CD4-positive, alpha-beta T cell treated with Interleukin-10 for 1 hour (primary cell): ENCODE results near the gene SELENON.

Experiments used
- DNase-seq: peaks from one replicate; pipeline ENCODE4 v3.0.0-alpha.2; 2020

The SELENON gene

DNA sequence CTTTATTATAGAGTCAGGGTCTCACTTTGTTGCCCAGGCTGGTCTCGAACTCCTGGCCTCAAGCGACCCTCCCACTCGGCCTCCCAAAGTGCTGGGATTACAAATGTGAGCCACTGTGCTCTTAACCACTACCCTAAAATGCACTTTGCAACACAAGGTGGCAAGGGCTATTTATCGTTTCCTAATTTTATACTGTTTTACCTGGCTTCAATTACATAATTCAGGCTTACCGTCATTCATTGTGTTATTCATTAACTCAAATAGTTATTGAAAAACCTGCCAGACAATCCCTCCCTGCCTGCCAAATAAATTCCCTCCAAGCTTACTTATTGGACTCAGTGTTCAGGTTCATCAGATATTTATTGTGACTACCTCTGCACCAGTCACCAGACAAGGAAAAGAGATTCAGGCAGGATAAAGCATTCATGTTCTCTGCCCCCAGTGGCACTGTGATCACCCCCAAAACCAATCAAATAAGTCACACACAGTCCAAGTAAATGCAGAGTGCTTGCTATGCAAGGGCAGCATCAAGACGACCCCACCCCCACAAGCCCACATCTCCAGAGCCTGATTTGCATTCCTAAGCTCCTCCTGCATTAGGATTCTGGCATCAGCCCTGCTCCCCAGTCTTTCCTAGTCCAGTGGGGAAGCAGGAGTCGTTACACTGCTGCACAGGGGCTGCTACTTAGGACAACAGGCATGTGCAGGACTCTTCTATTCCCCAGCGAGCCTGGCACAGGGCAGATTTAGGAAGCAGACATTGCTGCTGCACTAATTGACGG lies 67.4 kb downstream of the SELENON start:
- no peak for DNase-seq
